ENCODE data around the gene DENND4A. TPM values are rescaled to one million over a fixed set of nuclear protein-coding genes. Genes with fewer than 3 reads are reported as not detected.

The DENND4A gene
- polyA plus RNA-seq, 3 donors = 17.1 to 19.6 (median 17.7) TPM

DNA sequence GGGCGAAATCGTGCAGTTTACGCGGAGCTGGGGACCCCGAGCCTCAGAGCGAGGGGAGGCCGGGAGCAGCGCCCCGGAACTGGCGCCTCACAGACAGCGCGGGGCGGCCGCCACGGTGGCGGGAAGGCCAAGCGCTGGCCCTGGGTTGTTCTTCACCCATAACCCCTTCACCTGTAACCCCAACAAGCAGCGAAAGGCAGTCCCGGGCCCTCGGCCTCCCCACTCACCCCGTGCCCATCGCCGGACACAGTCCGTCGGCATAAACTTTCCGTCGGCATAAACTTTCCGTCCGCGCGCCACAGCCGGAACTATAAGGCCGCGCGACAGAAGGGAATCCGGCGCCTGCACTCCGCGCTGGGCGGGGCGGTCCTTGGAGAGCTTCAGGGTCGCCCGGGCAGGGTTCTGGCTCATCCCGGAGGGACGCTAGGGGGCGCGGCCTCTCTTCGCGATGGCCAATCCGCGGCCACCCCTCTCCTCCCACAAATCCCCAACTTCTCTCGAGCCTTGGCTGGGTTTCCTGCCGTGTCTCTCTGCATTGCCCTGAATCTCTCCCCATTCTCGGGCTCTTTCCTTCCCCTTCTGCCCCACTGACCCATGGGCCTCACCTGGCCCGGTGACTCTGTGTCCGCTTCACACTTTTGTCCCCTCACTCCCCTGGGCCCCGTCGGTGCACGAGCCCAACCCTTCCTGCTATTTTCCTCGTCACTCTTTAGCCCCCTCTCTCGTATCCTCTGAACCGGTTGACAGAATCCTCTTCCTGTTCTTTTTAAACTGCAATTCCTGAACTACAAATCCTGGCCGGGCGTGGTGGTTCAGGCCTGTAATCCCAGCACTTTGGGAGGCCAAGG, 181.0 kb downstream of the DENND4A start, which contains the start of gene INTS14:
Gene INTS14 (minus strand): TSS at position 261 of the 848 bp plus-strand sequence. CDS start 3,751 bp downstream, outside the sequence.
- peak; percentile 85 to 94 (median 93) for DNase-seq (ENCODE audit: low read depth in 3 of 3, low spot score in 2 of 3)

Other genes with a start within 250 kb of the DENND4A start
- 10 to 100 TPM; 50.8 to 57.6 (median 54.0) TPM for gene INTS14, start 181.2 kb downstream of the DENND4A start, polyA plus RNA-seq (ENCODE audit: insufficient read length in 3 of 3)
- 10 to 100 TPM; 20.5 to 23.1 (median 21.2) TPM for gene SLC24A1, start 170.4 kb downstream of the DENND4A start, polyA plus RNA-seq (ENCODE audit: insufficient read length in 3 of 3)
- gene RAB11A, start 77.2 kb upstream of the DENND4A start, polyA plus RNA-seq (ENCODE audit: insufficient read length in 3 of 3) = 100 to 1,000 TPM; 311 to 331 (median 327) TPM

All from right renal cortex interstitium (tissue), 3 donors.